Amniotic stem cell (primary cell): ENCODE measurements around the gene KCNQ2.
"Not testable (repeated sequence)": the region's sequence is repeated elsewhere in the genome, so short reads cannot be mapped to it uniquely, and the experiment has no call there.

Experiments used
- DNase-seq: peaks from one replicate; lab custom pipeline; 2025; lab: John Stamatoyannopoulos, UW

The KCNQ2 gene

DNA sequence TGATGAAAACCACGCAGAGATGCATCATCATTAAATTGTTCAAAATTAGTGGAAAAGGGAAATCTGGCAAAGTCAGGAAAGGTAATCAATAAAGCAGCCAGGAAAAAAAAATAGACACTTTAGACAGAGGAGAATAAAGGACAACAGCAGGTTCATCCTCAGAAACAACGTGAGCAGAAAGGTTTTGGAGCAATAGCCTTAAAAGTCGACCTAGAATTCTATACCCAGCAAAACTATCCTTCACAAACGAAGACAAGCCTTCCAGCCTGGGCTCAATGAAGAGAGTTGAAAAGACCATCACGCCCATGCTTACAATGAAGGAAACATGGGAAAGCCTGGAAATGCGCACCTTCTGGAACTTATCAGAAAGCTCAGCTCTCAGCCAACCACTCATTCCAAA lies 86.6 kb downstream of the KCNQ2 start:
- no peak for DNase-seq

DNA sequence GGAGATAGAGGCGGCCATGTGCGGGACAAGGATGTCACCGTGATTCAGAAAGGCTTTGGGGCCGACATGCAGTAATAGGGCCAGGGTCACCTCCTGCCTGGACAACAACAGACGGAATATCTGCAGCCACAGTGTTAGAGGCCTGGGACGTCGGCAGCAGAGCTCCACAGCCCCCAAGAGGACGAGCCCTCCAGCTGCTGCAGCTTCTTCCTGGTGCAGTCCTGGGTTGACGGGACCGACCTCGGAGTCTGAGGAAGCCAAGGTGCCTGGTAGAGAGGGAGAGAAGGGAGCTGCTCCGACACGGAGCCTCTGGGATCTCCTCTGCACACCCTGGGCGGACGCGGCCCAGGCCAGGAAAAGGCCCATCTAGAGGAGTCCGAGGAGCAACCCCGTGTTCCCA lies 88.1 kb downstream of the KCNQ2 start:
- no peak for DNase-seq

DNA sequence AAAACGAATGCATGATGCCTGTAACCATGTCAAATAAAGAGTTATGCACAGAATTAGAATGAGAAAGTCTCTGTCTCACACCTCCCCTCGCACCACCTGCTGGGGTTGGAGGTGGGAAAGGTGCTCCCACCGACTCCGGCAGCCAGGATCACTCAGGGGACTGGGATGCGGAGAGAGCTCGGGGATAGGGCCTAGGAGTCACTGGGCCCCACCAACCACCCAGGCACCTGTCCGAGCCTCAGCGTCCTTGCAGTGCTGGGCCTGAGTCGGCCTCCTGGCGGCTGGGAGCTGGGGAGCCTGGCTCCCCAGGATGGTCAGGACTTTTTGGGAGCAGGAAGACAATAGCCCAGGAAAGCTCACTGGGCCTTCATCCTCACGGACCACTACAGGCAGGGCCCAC lies 88.9 kb downstream of the KCNQ2 start:
- DNase-seq, result no peak

DNA sequence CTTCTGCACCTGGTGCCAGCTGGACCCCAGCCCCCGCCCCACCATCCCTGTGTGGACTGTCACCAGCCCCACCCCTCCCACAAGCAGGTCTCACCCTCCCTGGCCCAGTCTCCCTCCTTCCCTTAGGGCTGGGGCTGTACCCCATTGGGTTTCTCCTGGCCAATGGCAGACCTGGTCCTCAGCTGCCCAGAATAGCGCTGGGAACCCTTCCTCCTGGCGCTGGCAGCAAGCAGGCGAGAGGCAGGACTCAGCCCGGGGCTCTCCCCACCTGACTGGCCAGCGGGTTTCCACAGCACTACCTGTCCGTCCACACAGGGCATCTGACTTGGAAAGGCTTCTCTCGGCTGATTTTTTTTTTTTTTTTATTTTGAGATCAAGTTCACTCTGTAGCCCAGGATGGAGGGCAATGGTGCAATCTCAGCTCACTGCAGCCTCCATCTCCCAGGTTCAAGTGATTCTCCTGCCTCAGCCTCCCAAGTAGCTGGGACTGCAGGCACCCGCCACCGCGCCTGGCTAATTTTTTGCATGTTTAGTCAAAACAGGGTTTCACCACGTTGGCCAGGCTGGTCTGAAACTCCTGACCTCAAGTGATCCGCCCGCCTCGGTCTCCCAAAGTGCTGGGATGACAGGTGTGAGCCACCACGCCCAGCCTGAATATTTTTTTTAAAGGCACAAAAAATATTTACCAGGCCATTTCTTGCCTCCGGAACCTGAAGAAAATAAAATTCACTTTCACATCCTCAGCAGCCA lies 89.7 kb downstream of the KCNQ2 start:
- DNase-seq, result no peak

DNA sequence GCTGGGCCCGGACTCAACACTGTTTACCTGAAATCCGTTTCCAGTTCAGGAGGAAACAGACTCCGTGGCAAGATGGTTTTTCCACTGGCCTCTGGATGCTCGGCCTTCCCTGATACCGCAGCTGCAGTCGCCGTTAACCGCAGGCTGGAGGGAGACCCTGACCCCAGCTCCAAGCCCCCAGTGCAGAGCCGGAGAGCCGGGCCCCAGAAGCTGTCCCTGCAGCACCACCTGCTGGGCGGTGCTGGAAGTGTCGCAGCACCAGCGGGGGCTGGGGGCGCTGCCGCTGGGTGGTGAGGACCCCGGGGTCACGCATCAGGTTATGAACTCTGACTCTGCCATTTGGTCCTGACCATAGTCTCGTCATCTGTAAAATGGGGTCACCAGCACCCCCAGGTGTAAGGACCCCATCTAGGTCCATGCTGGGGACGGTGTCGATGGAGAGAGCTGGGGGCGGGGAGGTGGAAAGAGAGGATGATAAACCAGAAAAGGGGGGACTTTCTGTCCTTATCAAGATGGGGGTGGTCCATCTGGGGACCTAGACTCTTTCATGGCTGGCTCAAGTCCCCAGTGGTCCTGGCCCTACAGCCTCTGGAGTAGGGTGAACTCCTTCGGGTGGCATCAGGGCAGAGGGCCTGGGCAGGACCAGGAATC lies 90.5 kb downstream of the KCNQ2 start:
- no peak for DNase-seq

DNA sequence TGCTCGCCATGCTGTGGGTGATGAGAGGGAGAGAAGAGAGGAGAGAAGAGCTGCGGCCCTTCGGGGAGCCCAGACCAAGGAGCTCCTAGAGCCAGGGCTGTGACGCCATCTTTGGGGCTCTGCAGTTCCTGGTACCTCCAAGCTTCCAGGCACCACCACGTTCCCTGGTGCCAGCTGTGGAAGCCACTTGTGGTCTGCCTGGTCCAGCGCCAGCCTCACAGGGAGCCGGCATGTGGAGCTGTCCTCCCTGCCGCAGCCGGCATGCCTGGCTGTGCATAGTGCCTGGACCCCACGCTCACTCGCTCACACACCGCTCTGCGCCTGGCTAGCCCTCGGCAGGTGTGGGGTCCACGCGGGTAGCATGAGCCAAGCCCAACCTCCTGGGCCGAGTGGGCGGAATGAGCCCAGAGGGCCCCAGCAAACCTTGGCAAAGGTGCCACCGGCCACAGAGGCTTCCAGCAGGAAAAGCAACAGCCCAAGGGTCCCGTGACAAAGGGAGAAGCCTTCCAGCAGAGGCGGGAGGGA lies 92.0 kb downstream of the KCNQ2 start:
- no peak for DNase-seq

DNA sequence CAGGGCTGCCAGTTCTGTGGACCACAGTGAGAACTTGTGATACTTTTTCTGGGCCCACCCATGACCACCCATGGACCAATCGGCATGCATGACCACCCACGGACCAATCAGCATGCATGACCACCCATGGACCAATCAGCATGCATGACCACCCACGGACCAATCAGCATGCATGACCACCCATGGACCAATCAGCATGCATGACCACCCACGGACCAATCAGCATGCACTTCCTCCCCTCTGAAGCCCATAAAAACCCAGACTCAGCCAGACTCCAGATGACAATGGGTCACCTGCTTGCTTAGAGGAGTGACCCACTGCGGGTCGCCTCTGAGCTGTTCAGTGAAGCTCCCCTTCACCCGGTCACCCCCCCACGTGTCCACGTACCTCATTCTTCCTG lies 92.6 kb downstream of the KCNQ2 start:
- not testable (repeated sequence) for DNase-seq

DNA sequence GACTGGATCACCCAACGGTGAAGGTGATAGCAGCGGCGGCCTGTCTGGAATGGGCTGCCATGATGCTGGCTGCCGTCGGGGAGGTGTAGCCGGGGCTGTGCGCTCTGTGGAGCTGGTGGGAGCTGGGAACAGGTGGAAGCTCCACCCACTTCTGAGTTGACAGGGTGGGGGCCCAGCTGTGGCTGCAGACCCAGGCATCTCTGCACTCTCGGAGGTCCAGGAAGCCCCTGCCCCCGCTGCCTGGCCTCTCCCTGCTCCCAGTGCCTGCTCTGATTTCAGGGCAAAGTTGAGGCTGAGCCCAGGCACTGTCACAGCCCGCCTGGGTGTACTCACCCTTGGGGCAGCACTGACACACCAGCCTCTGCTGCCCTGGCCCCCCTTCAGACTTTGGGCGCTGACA lies 93.2 kb downstream of the KCNQ2 start:
- DNase-seq, result no peak

DNA sequence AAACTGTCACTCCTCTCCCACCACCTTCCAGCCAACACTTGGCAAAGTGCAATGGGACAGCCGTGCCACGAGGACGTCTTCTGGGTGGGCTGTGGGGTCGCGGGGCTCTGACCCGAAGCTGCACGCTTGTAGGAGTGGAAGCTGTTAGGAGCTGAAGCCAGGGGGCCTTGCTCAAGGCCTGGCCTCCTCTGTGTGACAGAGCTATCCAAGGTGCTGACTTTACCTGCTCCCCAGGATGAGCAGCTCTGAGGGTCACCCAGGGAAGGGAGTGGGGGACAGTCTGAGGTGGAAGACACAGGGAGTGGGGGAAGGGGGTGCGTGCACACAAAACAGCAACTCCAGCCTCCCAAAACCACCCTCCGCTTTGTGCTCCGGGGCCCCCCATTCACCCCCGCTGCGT lies 93.8 kb downstream of the KCNQ2 start:
- DNase-seq, result no peak

DNA sequence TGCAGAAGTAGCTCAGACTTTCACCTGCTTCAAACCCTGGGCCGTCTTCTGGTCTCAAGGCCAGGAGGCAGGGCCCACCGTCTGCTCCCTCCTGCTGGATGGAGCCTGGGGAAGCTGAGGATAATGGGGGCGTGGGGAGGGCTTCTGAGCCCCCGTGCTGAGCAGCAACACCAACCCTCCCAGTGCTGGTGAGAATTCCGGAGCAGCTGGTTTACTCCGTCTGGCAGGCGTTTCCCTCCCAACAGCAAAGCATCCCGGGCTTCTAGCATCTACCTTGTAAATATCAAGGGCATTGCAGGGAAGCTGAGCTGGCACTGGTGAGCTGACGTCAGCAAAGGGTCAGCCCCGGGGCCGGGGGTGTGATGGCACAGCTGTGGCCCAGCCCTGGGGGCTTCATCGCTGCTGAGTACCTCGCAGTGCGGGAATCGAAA lies 94.5 kb downstream of the KCNQ2 start:
- DNase-seq, result no peak

DNA sequence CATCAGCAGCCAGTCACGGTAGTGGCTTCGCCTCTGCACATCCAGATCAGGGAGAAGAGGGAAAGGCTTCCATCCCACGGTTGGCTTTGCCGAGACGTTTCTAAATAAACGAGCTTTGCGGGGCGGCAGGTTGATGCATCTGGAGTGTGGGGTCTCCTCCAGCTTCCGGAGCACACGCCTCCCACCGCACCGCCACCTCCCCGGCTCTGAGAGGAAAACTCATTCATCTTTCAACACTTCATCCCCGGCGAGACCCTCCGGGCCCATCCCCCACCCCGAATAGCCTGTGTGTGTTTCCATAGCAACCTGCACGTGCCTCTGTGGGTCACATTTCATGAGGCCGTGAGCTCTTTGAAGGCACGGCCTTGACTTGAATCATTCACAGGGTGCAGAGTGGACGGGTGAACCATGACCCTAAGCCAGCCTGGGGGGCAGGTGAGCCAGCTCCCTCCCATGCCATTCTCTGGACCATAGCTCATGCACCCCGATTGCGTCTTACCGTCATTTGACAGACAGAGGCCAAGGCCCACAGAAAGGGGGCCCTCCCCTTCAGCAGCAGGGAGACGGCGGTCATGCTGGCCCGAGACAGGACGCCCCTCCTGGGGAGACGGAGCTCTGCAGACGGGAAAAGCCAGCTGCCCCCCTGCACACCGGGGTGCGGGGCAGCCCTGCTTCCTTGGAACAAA lies 95.1 kb downstream of the KCNQ2 start:
- DNase-seq, result no peak

DNA sequence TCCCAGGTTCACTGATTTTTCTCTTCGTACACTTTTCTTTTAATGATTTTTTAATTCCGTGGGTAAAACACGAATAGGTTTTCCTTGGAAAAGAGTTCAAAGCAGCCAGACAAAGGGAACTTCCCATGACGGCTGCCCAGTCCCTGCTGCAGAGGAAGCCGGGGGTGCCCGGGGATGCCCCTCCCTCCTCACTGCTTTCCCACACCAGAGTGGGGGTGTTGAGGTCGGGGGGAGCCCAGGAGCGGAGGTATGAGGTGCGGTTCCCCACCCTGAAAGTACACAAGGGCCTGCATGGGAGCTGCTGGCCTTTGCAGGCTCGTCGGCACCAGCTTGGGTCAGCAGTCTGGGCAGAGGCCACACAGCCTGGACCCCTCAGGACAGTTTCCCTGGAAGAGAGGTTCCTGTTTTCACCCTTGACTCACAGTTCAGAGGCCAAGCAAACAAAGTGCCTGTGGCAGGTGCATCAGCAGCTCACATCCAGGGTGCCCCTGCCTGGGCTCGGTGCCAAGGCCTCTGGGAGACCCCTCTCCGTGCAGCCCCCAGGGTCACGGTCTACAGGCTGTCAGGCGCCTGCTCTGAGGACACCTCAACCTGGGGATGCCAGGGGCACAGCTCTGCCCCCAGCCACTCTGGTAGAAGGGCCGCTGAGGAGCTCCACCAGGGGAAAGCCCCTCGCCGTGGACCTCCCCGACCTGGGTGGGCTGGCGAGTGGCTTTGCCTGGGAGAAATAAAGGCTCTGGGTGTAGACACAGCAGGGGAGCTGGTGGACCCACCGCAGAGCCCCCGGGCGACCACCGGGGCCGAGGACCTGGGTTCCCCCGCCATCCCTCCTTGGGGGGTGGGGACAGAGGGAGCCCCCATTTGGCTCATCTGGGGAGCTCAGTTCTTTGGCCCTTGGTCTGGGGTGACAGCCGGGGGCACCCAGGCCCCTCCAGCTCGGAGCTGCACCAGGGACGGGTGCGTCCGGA lies 95.9 kb downstream of the KCNQ2 start:
- no peak for DNase-seq

DNA sequence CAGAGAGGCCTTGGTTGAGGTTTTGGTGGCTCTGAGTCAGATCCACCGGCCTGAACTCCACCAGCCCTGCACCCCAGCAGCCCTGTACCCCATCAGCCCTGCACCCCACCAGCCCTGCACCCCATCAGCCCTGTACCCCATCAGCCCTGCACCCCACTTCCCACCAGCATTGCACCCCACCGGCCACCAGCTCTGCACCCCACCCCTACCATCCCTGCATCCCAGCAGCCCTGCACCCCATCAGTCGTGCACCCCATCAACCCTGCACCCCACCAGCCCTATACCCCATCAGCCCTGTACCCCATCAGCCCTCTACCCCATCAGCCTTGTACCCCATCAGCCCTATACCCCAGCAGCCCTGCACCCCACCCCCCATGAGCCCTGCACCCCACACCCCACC lies 97.0 kb downstream of the KCNQ2 start:
- no peak for DNase-seq

DNA sequence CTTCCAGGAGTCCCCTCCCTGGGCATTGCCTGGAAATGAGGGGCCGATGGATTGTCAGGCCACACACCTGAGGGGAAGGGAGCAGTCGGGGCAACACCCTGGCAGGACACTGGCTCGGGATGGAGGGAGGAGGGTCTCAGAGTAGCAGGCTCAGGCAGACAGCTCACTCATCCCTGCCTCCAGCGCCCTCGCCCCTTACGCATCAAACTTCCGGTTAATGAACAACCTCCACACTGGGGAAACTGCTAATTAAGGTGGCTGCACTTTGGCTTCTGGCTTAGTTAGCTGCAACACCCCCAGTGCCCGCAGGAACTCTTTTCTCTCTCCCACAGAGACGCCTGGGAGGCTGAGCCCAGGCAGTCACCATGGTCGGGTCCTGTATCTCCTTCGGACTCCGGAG lies 98.0 kb downstream of the KCNQ2 start:
- DNase-seq, result no peak

DNA sequence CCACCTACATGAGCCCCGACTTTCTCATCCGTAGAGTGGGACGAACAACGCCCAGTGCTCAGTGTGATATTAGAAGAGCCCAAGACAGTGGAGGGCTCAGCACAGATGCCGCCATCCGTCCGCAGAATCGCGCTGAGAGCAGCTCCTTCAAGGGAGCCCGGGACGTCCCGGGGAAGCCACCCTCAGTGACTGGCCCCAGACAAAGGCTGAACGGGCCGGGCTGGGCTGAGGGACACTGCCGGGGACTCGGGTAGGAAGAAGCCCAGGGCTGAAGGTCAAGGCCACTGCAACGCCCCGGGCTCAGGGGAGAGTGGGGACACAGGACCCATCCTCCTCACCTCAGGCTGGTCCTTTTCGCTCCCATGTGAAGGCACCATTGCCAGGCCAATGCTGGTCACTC lies 98.5 kb downstream of the KCNQ2 start:
- DNase-seq, result no peak

DNA sequence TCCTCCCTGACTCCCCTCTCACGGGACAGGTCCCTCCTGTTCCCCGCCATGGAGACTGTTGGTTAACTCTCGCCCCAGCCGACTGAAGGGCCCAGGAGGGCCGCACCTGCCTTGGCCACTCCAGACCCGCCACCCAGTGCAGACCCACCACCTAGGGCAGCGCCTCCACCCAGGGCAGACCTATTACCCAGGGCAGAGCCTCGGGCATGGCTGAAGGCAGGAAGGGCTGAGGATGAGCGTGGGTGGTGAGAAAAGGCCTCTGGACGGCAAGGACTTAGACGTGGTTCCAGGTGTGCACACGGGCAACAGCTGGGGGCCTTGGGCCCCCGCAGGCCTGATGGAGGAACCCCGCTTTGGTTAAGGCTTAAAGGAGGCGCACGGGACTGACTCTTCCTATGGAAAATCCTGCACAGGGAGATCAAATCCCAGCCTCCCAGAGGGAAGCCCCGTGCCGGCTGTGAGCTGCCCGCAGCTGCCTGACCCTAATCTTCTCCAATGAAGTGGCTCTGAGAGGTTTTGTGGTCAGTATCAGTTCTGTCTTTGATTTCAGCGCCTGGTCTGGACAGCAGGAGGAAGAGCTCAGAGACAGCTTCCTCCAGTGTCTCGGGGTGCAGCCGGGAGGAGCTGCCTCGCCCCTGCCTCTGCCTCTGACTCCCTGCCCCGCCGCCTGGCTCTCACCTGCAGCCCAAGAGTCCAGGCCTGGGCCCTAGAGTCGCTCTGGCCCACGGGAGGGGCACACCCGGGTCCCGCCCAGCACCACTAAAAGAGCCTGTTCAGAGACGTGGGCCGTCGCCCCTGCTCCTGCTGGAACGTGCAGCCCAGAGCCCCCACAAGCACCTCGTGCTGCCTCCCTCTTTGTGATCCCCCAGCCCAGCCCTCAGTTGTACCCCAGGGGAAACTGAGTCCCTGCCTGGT lies 99.2 kb downstream of the KCNQ2 start:
- DNase-seq, result no peak

DNA sequence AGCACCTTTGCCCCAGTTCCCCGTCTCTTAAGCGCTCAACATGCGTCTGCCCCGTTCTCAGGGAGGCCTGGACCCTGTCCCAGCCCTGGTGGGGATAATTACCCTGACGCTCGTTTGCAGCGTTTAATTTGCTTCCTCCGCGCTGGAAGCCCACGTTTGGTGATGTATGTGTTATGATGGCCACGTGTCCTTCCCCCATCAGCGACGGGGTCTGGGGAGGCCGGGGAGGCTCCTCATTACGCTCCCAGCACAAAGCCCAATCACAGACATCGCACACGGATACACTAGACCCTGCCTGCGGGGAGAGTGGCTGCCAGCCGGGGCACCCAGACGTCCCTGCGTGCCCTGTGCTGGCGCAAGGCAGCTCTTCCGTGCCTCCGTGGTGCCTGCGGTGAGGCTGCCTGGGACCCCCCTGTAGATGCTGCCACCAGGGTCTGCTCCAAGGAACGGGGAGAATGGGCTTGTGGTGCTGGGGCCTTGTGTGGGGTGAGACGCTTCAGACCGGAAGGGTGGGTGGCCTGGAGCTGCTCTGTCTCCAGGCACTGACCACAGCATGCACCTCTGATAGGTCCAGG lies 101.1 kb downstream of the KCNQ2 start:
- DNase-seq, result no peak

DNA sequence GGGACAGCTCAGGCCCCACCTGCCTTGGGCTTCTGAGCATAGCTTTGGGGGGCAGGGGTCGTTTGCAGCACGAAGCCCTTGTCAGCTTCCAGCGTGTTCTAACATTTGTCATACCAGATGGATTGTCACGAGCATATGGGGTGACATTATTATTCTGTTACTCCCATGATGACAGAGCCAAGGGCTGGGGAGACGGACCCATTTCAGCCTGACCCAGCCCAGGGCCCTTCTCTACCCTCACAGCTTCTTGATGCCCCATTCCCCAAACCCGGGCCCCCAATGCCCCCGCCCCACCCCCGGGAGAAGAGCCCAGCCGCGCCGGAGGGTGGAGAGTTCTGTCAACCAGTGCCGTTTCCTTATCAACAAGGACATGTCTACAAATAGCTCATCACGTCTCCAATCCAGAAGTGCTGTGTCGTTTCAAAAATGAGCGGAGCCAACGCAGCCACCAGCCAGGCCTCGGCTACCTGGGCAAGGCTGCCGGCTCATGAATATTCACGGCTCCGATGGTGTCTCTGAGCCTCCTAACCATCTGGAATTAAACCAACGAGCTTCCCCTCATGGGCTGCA lies 101.8 kb downstream of the KCNQ2 start:
- no peak for DNase-seq

DNA sequence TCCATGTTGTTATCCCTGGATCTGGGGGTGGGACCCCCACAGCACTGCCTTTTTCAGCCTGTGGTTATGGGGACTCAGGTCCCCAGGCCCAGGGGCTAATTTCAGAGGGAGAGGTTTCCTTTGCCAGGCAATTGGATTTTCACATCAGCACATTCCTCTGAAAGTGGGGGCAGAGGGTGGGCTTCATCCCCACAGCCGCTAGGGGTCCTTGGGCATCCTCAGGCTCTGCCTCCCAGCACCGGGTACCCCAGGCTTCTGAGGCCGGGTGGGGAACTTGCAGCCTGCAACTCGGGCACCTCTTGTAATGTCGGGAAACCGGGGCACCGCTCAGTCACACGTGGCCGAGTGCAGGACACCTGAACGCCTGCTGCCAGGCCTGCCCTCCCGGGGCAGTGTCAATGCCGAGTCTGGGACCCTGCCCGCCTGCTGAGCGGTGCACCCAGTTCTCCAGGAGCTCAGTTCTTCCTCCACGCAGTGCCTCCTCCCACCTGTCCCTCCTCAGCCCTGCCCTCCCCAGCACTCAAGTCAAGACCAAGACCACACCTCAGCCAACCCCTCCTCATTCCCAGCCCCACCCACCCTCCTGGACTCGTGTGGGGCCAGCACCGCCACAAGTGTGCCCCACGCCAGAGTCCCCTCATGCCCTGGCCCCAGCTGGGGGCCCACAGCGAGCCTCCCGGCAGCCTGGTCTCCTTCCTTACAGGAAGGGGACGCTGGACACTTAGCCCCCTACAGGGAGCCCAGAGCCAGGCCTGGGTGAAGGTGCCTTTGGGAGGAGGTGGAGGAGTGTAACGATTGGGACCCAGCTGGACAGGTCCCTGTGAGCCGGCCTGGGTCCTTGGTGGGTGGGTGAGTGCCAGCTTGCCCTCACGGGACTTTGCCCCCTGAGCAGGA lies 102.5 kb downstream of the KCNQ2 start:
- DNase-seq, result no peak
